Islet precursor cell (in vitro differentiated cells): ENCODE results near the gene CTDNEP1.
A peak's percentile ranks its signal among the peaks of the same experiment; 100 is the strongest.

Source experiments
- DNase-seq: peaks from one replicate; pipeline ENCODE4 v3.0.0-alpha.2; 2018

The CTDNEP1 gene

GRCh38 chr17:7214300-7215135 is 37.0 kb downstream of the CTDNEP1 start:
- DNase-seq: peak; percentile 100

GRCh38 chr17:7213895-7214299 is 37.6 kb downstream of the CTDNEP1 start:
- DNase-seq: peak; percentile 97

DNA sequence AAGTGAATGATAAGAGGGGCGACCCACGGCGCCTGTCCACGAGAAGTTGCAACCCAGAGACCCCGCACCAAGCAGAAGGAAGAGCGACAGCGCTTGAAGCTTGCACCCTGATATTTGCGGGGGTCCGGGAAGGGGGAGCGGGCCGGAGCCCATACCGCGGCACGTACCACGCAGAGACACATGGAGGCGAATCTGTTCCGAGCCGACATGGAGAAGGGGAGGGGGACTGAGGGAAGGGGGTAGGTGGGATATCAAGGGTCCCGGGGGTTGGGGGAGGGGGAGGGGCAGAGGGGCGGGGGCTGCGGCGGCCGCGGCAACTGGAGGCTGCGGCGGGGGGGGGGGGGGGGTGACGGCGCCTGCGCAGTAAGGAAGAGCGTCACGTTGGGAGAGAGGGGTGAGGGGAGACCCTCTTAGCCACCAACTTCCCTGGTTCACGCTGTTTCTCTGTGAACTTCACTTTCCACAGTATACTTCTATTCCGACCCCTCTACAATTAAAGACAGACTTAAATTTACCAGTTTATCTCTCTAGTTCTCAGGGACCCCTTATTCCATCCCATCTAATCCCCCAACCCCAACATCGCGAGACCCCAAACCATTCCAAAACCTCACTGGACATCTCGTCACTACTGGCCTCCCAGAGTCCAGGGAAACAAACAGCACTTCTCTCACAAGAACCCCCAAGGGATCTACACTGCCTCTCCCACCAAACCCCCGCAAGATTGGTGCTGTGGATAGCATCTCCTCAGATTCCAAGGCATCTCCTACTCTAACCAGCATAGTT is 39.9 kb downstream of the CTDNEP1 start:
- no peak for DNase-seq

- DNase-seq: no peak
These were observed 42.6 kb downstream of the CTDNEP1 start for GRCh38 chr17:7208754-7209460.

- no peak for DNase-seq
These were observed 43.4 kb downstream of the CTDNEP1 start for GRCh38 chr17:7208027-7208571.

GRCh38 chr17:7207120-7208001 is 44.2 kb downstream of the CTDNEP1 start:
- no peak for DNase-seq

- DNase-seq: no peak
These were observed 46.0 kb downstream of the CTDNEP1 start for GRCh38 chr17:7205561-7205960.

DNA sequence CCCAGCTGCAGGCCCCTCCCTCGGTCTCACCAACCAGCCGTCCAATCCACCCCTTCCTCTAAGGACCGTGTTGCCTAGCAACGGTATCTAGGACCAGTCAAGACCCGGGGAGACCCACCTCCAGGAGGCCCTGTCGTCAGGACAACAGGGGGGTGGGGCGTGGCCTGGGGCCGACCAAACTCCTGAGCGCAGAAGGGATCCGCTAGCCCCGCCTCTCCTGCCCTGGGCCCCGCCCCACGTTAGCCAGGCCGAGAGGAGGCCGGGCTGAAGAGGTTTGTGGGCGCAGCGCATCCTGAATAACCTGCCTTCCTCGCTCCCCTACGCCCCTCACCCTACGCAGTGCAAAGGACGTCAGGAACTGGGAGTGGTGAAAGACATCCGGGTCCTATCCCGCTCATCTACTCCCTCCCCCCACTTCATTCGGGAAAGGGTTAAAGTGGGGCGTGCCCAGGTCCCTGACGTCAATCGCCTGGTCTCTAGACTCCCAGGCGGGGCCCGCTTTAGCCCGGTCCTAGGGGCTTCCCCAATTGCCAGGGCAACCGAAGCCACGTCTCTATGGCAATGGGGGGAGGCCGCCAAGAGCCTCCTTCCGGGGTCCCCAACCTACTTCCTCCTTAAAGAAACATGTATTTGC is 46.6 kb downstream of the CTDNEP1 start:
- DNase-seq: peak; percentile 97

DNA sequence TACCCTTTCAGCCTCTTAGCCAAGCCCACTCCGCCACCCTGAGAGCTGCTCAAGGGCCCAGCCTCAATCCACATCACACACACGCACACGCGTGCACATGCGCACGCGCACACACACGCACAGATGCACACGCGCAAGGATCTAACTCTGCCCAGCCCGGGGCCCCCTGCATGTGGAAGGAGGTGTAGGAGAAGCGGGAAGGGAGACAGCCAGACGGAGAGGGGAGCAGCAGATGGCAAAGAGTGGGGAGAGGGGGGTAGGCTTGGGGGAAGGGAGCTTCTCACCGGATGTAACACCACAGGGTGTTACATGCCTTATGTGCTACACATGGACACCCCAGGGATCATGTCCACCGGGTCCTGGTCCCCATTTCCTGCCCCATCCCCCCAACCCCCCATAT is 47.2 kb downstream of the CTDNEP1 start:
- no peak for DNase-seq

GRCh38 chr17:7203391-7203790 is 48.1 kb downstream of the CTDNEP1 start:
- no peak for DNase-seq

GRCh38 chr17:7196651-7197401 is 54.7 kb downstream of the CTDNEP1 start:
- no peak for DNase-seq

GRCh38 chr17:7195971-7196370 is 55.6 kb downstream of the CTDNEP1 start:
- no peak for DNase-seq
